GM23338 (cell line): ENCODE measurements around the gene TMEM117. TPM values are rescaled to one million over a fixed set of nuclear protein-coding genes. Genes with fewer than 3 reads are reported as not detected.
A peak's percentile ranks its signal among the peaks of the same experiment; 100 is the strongest.

Experiments
- ATAC-seq: fragments of 200-7000 bp; cut with Tn5 transposase; 3 replicates; pipeline ENCODE4 v1.9.1; 2020
- DNase-seq: peaks from one replicate; pipeline ENCODE4 v3.0.0-alpha.2; 2015; ENCODE audit warnings: low spot score
- H2AFZ ChIP-seq: fragments of 200-600 bp; sonication (generic); 2 replicates; pipeline ENCODE4 v1.8.0; 2016; ENCODE audit warnings: antibody characterized with exemption, mild to moderate bottlenecking, moderate library complexity
- H3F3A ChIP-seq: fragments of 200-600 bp; sonication (generic); replicated peaks from 2 replicates; pipeline ENCODE4 v1.8.0; 2017; ENCODE audit warnings: antibody characterized with exemption, mixed run types, low read depth
- H3K27ac ChIP-seq: fragments of 200-600 bp; sonication (generic); 2 replicates; pipeline ENCODE4 v1.6.1; 2016; ENCODE audit warnings: low read depth
- H3K27me3 ChIP-seq: fragments of 200-600 bp; sonication (generic); 2 replicates; pipeline ENCODE4 v1.8.0; 2016; ENCODE audit warnings: mild to moderate bottlenecking, mixed run types, moderate library complexity; ENCODE audit not compliant: insufficient read depth
- H3K36me3 ChIP-seq: fragments of 200-600 bp; sonication (generic); 2 replicates; pipeline ENCODE4 v1.8.0; 2016; ENCODE audit warnings: mild to moderate bottlenecking; ENCODE audit not compliant: insufficient read depth
- H3K4me1 ChIP-seq: fragments of 200-600 bp; sonication (generic); 2 replicates; pipeline ENCODE4 v1.8.0; 2016; ENCODE audit warnings: mild to moderate bottlenecking, moderate library complexity; ENCODE audit not compliant: insufficient read depth
- H3K4me2 ChIP-seq: fragments of 200-600 bp; sonication (generic); 2 replicates; pipeline ENCODE4 v1.7.1; 2017; ENCODE audit warnings: mixed run types
- H3K4me3 ChIP-seq: fragments of 200-600 bp; sonication (generic); 2 replicates; pipeline ENCODE4 v1.6.1; 2016; ENCODE audit warnings: mixed run types
- H3K79me2 ChIP-seq: fragments of 200-600 bp; sonication (generic); replicated peaks from 2 replicates; pipeline ENCODE4 v1.8.0; 2017; ENCODE audit warnings: mild to moderate bottlenecking; ENCODE audit not compliant: insufficient read depth
- H3K9me2 ChIP-seq: fragments of 200-600 bp; sonication (generic); 2 replicates; pipeline ENCODE4 v1.8.0; 2017; ENCODE audit not compliant: insufficient read depth
- H4K20me1 ChIP-seq: fragments of 200-600 bp; sonication (generic); replicated peaks from 2 replicates; pipeline ENCODE4 v1.8.0; 2017; ENCODE audit warnings: mild to moderate bottlenecking; ENCODE audit not compliant: insufficient read depth
- H3K27ac Mint-ChIP-seq: 2 replicates; pipeline ENCODE4 v1.8.0; 2020; ENCODE audit warnings: inconsistent platforms, mild to moderate bottlenecking, moderate library complexity, mixed read lengths
- H3K27me3 Mint-ChIP-seq: 3 replicates; pipeline ENCODE4 v1.8.0; 2022; ENCODE audit warnings: low read depth, mild to moderate bottlenecking, moderate library complexity, mixed read lengths, inconsistent platforms; ENCODE audit not compliant: insufficient read depth, poor library complexity
- H3K36me3 Mint-ChIP-seq: 3 replicates; pipeline ENCODE4 v1.8.0; 2021; ENCODE audit warnings: low read depth, mild to moderate bottlenecking, inconsistent platforms, moderate library complexity, mixed read lengths
- H3K4me1 Mint-ChIP-seq: 3 replicates; pipeline ENCODE4 v1.8.0; 2020; ENCODE audit warnings: mild to moderate bottlenecking, inconsistent platforms, mixed read lengths
- H3K4me3 Mint-ChIP-seq: 3 replicates; pipeline ENCODE4 v1.8.0; 2021; ENCODE audit warnings: moderate library complexity, mild to moderate bottlenecking, inconsistent platforms, mixed read lengths
- H3K9me3 Mint-ChIP-seq: 3 replicates; pipeline ENCODE4 v1.8.0; 2020; ENCODE audit warnings: moderate library complexity, mild to moderate bottlenecking, inconsistent platforms, mixed read lengths
- CTCF ChIP-seq, 2 experiments: fragments of 200-600 bp in 1 of 2; sonication (generic) in 1 of 2; conservative IDR thresholded peaks; 2 replicates each; pipeline versions ENCODE4 v1.5.1 to v1.6.1; 2016 to 2017; ENCODE audit warnings: antibody characterized with exemption in 2 of 2, low read depth in 2 of 2, mild to moderate bottlenecking in 2 of 2, moderate library complexity in 1 of 2
- ZNF331 ChIP-seq: fragments of 250-450 bp; sonication (Bioruptor Pico); IDR thresholded peaks from 2 replicates; pipeline ENCODE4 v1.5.0; 2020; ENCODE audit warnings: low read depth, mild to moderate bottlenecking, moderate library complexity
- ZNF462 ChIP-seq: fragments of 250-450 bp; sonication (Bioruptor Pico); IDR thresholded peaks from 2 replicates; pipeline ENCODE4 v1.5.0; 2020; ENCODE audit warnings: mild to moderate bottlenecking, moderate library complexity
- polyA plus RNA-seq: library from polyadenylated mRNA; unstranded; fragments of >200 nt; fragmentation: Nextera tagmentation; extraction: Ambion mirVana; gene quantifications from 2 replicates; pipeline ENCODE4 v1.2.1, GENCODE V29; 2016
- total RNA-seq: library from RNA; depleted of rRNA; stranded (reverse); fragments of >200 nt; shearing (Covaris generic); gene quantifications from 2 replicates; pipeline ENCODE4 v1.2.3, GENCODE V29; 2014

TMEM117 gene
- total and polyA plus RNA-seq, 2 experiments from 2014 or later = 0.94 to 1.6 TPM

- Histone ChIP-seq H2AFZ (peak overlapping the region; percentile 69), H3K79me2 (no peaks in the 10 kb centered on the region), H4K20me1 (no peaks in the 10 kb centered on the region), H3K27me3 (no peaks in the 10 kb centered on the region), H3K9me2 (peaks cover 6% of the 10 kb centered on the region), H3K4me3 (no peak overlapping the region), H3K27ac (no peak overlapping the region), H3K4me2 (no peak overlapping the region), H3F3A (no peaks in the 10 kb centered on the region), H3K4me1 (no peaks in the 10 kb centered on the region), H3K36me3 (no peaks in the 10 kb centered on the region)
- H3K27ac Mint-ChIP-seq = no peak overlapping the region
- TF ChIP-seq ZNF331 (no peak), CTCF (conservative IDR thresholded peaks at IDR 0.05; ENCODE audit: low read depth in 2 of 2) (peak; percentile 73 to 83), ZNF462 (CRISPR knock-in tag) (0 out of 2 replicates have a peak, but pooled peaks have one; percentile 61)
- no peaks in the 10 kb centered on the region; the same call in 2 of the 3 replicates for H3K36me3 Mint-ChIP-seq
- H3K27me3 Mint-ChIP-seq = peaks cover 4% of the 10 kb centered on the region
- no peaks in the 10 kb centered on the region for H3K4me1 Mint-ChIP-seq
- DNase-seq (peak; percentile 89), ATAC-seq (peak; percentile 100)
- no peak overlapping the region for H3K4me3 Mint-ChIP-seq
- H3K9me3 Mint-ChIP-seq = no peaks in the 10 kb centered on the region; the same call in 2 of the 3 replicates
Observed at GRCh38 chr12:44000309-44000952, 164.6 kb downstream of the TMEM117 start.
